HG02885 (cell line): Measurements from ENCODE around the gene TBX2.

ENCODE experiments used
- ATAC-seq: cut with Tn5 transposase; IDR thresholded peaks from one replicate; pipeline ENCODE4 v1.9.1; 2021; ENCODE audit warnings: mild to moderate bottlenecking; ENCODE audit not compliant: unreplicated experiment, poor library complexity

TBX2 gene

GRCh38 chr17:61449707-61450640 is 50.3 kb downstream of the TBX2 start:
- no peak for ATAC-seq

GRCh38 chr17:61450641-61451537 is 51.2 kb downstream of the TBX2 start:
- no peak for ATAC-seq

- no peak for ATAC-seq
Observed at GRCh38 chr17:61451538-61452300, 52.1 kb downstream of the TBX2 start.

GRCh38 chr17:61452301-61453290 is 53.0 kb downstream of the TBX2 start, which contains the start of gene TBX4:
Gene TBX4, plus strand, starts transcription at chr17:61452422. Its CDS starts 4,069 bp downstream, at chr17:61456491.
- no peak for ATAC-seq

- no peak for ATAC-seq
Observed at GRCh38 chr17:61453566-61454380, 54.1 kb downstream of the TBX2 start.

- ATAC-seq: no peak
Observed at GRCh38 chr17:61454381-61455323, 55.0 kb downstream of the TBX2 start.

- no peak for ATAC-seq
Observed at GRCh38 chr17:61455324-61456060, 55.8 kb downstream of the TBX2 start.

GRCh38 chr17:61456061-61456681 is 56.5 kb downstream of the TBX2 start:
- no peak for ATAC-seq

GRCh38 chr17:61456688-61457225 is 57.1 kb downstream of the TBX2 start:
- no peak for ATAC-seq

- no peak for ATAC-seq
Observed at GRCh38 chr17:61457226-61457983, 57.8 kb downstream of the TBX2 start.

- ATAC-seq: no peak
Observed at GRCh38 chr17:61458000-61458399, 58.4 kb downstream of the TBX2 start.

GRCh38 chr17:61458421-61459141 is 58.9 kb downstream of the TBX2 start:
- ATAC-seq: no peak
